ENCODE results near the gene BPIFB3.

DNA sequence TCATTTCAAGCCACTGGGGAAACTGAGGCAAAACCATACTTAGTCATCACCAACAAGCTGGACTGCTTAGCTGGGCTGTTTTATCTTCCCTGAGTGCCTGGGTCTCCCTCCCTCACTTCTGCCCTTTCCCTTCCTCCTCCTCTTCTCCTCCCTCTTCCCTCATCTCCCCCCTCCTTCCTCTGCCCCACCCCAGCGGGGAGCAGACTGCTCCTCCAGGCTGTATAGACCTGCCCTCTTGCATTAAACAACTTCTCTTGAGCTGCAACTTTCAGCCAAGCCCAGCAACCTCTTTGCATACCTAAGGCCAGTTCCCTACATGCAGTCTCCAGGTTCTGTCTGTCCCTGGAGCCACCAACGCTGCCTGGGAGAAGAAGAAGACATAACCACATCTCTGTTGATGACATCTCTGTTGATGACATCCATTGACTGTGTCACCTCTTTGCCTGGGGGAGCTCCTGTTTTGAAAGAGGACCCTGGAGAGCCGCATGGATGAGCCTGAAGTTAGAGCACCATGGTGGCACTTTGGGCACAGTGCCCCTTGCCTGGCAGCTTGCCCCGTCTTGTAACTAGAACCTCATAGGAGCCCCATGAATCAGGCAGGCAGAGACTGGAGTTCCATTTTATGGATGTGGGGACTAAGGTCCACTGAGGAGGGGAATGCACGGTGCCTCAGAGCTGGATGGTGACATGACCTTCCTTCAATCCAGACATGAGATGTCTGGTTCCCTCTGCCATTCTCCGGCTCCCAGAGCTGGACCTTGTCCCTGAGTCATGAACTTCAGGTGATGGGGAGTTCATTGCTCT is 30.1 kb upstream of the BPIFB3 start:
- TF ChIP-seq POLR2AphosphoS5 (IDR thresholded peaks at IDR 0.05; ENCODE audit: borderline replicate concordance, low read depth, low read length) (no peak), EZH2 (IDR thresholded peaks at IDR 0.05) (no peak), FOXP2 (optimal IDR thresholded peaks at IDR 0.05; ENCODE audit: control extremely low read depth, extremely low read length, insufficient read depth) (no peak)

Data from SK-N-MC (cell line).